H1 (cell line): ENCODE measurements around the gene METTL1. TPM values are rescaled to one million over a fixed set of nuclear protein-coding genes. Genes with fewer than 3 reads are reported as not detected.

Experiments used
- CTCF ChIA-PET: fragments of 300-600 bp; sonication (Branson Sonifier 250); formaldehyde crosslinking; loops from one replicate; lab custom pipeline; 2021; ENCODE audit not compliant: partially characterized antibody; lab: Charles Lee
- POLR2A ChIA-PET: fragments of 300-600 bp; sonication (Branson Sonifier 250); formaldehyde crosslinking; loops from one replicate; lab custom pipeline; 2021; ENCODE audit warnings: inconsistent platforms; ENCODE audit not compliant: partially characterized antibody; lab: Charles Lee
- DNase-seq, 2 experiments: peaks; one replicate each; pipeline versions ENCODE4 v3.0.0 to v3.0.0-alpha.2; 2010 to 2022; ENCODE audit warnings: low spot score in 2 of 2, low read depth in 1 of 2, mixed read lengths in 1 of 2
- FAIRE-seq: peaks from 2 replicates; lab custom pipeline; 2011; peaks lifted over from hg19 to GRCh38; lab: Jason Lieb, UNC
- H2AFZ ChIP-seq: 2 replicates; pipeline ENCODE4 v1.8.1; 2012; ENCODE audit warnings: low read length, inconsistent platforms
- H2AK5ac ChIP-seq: 2 replicates; pipeline ENCODE4 v1.6.1; 2013; ENCODE audit warnings: low read depth, low read length
- H2BK120ac ChIP-seq: replicated peaks from 2 replicates; pipeline ENCODE3; 2013; ENCODE audit warnings: low read depth, low read length, inconsistent platforms
- H2BK12ac ChIP-seq: 2 replicates; pipeline ENCODE4 v1.6.1; 2013; ENCODE audit warnings: low read depth, low read length
- H2BK15ac ChIP-seq: 2 replicates; pipeline ENCODE4 v1.6.1; 2013; ENCODE audit warnings: low read length
- H2BK20ac ChIP-seq: 2 replicates; pipeline ENCODE4 v1.6.1; 2013; ENCODE audit warnings: low read length
- H2BK5ac ChIP-seq: 2 replicates; pipeline ENCODE4 v1.6.1; 2013; ENCODE audit warnings: low read depth, low read length
- H3K14ac ChIP-seq: 2 replicates; pipeline ENCODE4 v1.6.1; 2013; ENCODE audit warnings: inconsistent platforms; ENCODE audit not compliant: insufficient read length
- H3K18ac ChIP-seq: 2 replicates; pipeline ENCODE4 v1.6.1; 2013; ENCODE audit warnings: low read length; ENCODE audit errors: extremely low read depth
- H3K23ac ChIP-seq: 2 replicates; pipeline ENCODE4 v1.6.1; 2013; ENCODE audit warnings: inconsistent platforms; ENCODE audit not compliant: insufficient read length
- H3K23me2 ChIP-seq: 2 replicates; pipeline ENCODE4 v1.6.1; 2013; ENCODE audit warnings: low read depth, low read length
- H3K27ac ChIP-seq: 2 replicates; pipeline ENCODE4 v1.6.1; 2011; ENCODE audit warnings: low read depth, low read length, inconsistent platforms
- H3K27me3 ChIP-seq, 4 experiments: replicated peaks in 1 of 4; 1 replicate in 1 of 4; 2 replicates in 3 of 4; pipeline versions ENCODE4 v1.6.1 to v1.8.1; 2011 to 2013; ENCODE audit warnings: low read length in 3 of 4, mild to moderate bottlenecking in 3 of 4, inconsistent platforms in 2 of 4, mixed read lengths in 2 of 4, moderate library complexity in 1 of 4; ENCODE audit not compliant: control insufficient read depth in 3 of 4, insufficient read depth in 3 of 4; ENCODE audit errors: extremely low read depth in 1 of 4
- H3K36me3 ChIP-seq, 4 experiments: 2 replicates each; pipeline versions ENCODE4 v1.6.1 to v1.8.1; 2011 to 2013; ENCODE audit warnings: mild to moderate bottlenecking in 4 of 4, low read length in 3 of 4, moderate library complexity in 2 of 4, control low read depth in 1 of 4, inconsistent platforms in 1 of 4; ENCODE audit not compliant: insufficient read depth in 4 of 4, control insufficient read depth in 2 of 4
- H3K4ac ChIP-seq: replicated peaks from 2 replicates; pipeline ENCODE3; 2013; ENCODE audit warnings: low read length, low read depth, mixed read lengths, inconsistent platforms; ENCODE audit not compliant: insufficient read length
- H3K4me1 ChIP-seq, 4 experiments: replicated peaks in 1 of 4; 1 replicate in 1 of 4; 2 replicates in 3 of 4; pipeline versions ENCODE4 v1.6.1 to v1.8.1; 2011 to 2013; ENCODE audit warnings: low read length in 3 of 4, inconsistent platforms in 2 of 4, mixed read lengths in 1 of 4; ENCODE audit not compliant: insufficient read depth in 4 of 4, control insufficient read depth in 3 of 4
- H3K4me2 ChIP-seq, 2 experiments: 2 replicates each; pipeline versions ENCODE4 v1.6.1 to v1.8.1; 2011 to 2013; ENCODE audit warnings: low read depth in 2 of 2, low read length in 2 of 2, control low read depth in 1 of 2, inconsistent platforms in 1 of 2, mild to moderate bottlenecking in 1 of 2; ENCODE audit not compliant: insufficient read depth in 1 of 2
- H3K4me3 ChIP-seq, 4 experiments: fragments of 200-600, 300-600 bp in 1 of 4; sonication (generic), shearing (Covaris generic), sonication (Bioruptor Twin) in 1 of 4; 2 replicates each; pipeline versions ENCODE4 v1.5.1 to v1.8.1; 2011 to 2016; ENCODE audit warnings: low read length in 4 of 4, low read depth in 3 of 4, control low read depth in 2 of 4, inconsistent platforms in 2 of 4, mild to moderate bottlenecking in 2 of 4, mixed read lengths in 1 of 4, moderate library complexity in 1 of 4; ENCODE audit not compliant: insufficient read depth in 2 of 4; ENCODE audit errors: extremely low read depth in 1 of 4
- H3K56ac ChIP-seq: replicated peaks from 2 replicates; pipeline ENCODE3; 2013; ENCODE audit warnings: low read depth, mild to moderate bottlenecking, mixed read lengths, low read length, inconsistent platforms; ENCODE audit not compliant: insufficient read length
- H3K79me1 ChIP-seq: 2 replicates; pipeline ENCODE4 v1.6.1; 2013; ENCODE audit warnings: low read depth, low read length, control low read depth
- H3K79me2 ChIP-seq, 2 experiments: 2 replicates each; pipeline versions ENCODE4 v1.6.1 to v1.8.1; 2012 to 2013; ENCODE audit warnings: low read length in 2 of 2, mild to moderate bottlenecking in 2 of 2, inconsistent platforms in 1 of 2; ENCODE audit not compliant: insufficient read depth in 2 of 2, control insufficient read depth in 1 of 2
- H3K9ac ChIP-seq, 4 experiments: replicated peaks in 1 of 4; 1 replicate in 1 of 4; 2 replicates in 3 of 4; pipeline versions ENCODE4 v1.6.1 to v1.8.1; 2011 to 2013; ENCODE audit warnings: low read depth in 3 of 4, low read length in 3 of 4, control low read depth in 2 of 4, mild to moderate bottlenecking in 2 of 4, moderate library complexity in 2 of 4, inconsistent platforms in 1 of 4; ENCODE audit errors: extremely low read depth in 1 of 4
- H3K9me3 ChIP-seq, 2 experiments: 2 replicates each; pipeline versions ENCODE4 v1.6.1 to v1.8.1; 2012 to 2013; ENCODE audit warnings: mild to moderate bottlenecking in 2 of 2, moderate library complexity in 2 of 2, control low read depth in 1 of 2, inconsistent platforms in 1 of 2, low read depth in 1 of 2, low read length in 1 of 2, mixed read lengths in 1 of 2; ENCODE audit not compliant: insufficient read depth in 2 of 2
- H4K20me1 ChIP-seq, 2 experiments: replicated peaks in 1 of 2; 2 replicates each; pipeline versions ENCODE3 to v1.8.1; 2011 to 2013; ENCODE audit warnings: inconsistent platforms in 2 of 2, low read length in 2 of 2, mild to moderate bottlenecking in 1 of 2; ENCODE audit not compliant: insufficient read depth in 2 of 2, control insufficient read depth in 1 of 2
- H4K5ac ChIP-seq: 2 replicates; pipeline ENCODE4 v1.6.1; 2013; ENCODE audit warnings: low read length, low read depth, mixed read lengths, inconsistent platforms; ENCODE audit not compliant: insufficient read length
- H4K8ac ChIP-seq: 2 replicates; pipeline ENCODE4 v1.8.0; 2013; ENCODE audit warnings: mild to moderate bottlenecking, moderate library complexity, low read length, inconsistent platforms; ENCODE audit not compliant: insufficient read depth; ENCODE audit errors: extremely low read depth
- H4K91ac ChIP-seq: replicated peaks from 2 replicates; pipeline ENCODE3; 2013; ENCODE audit warnings: low read length, mixed read lengths, inconsistent platforms; ENCODE audit not compliant: insufficient read length
- CHD1 ChIP-seq: IDR thresholded peaks from 2 replicates; pipeline ENCODE4 v1.6.1; 2012; ENCODE audit warnings: low read depth, low read length, improper control_type of control experiment
- CHD2 ChIP-seq: IDR thresholded peaks from 2 replicates; pipeline ENCODE4 v1.6.1; 2012; ENCODE audit warnings: low read length, improper control_type of control experiment
- EGR1 ChIP-seq: IDR thresholded peaks from 2 replicates; pipeline ENCODE4 v1.6.1; 2011; ENCODE audit warnings: low read depth, low read length, borderline replicate concordance
- EP300 ChIP-seq, 2 experiments: IDR thresholded peaks; 1 replicate in 1 of 2; 2 replicates in 1 of 2; pipeline ENCODE4 v1.6.1; 2011 to 2012; ENCODE audit warnings: low read depth in 2 of 2, low read length in 2 of 2, mild to moderate bottlenecking in 2 of 2, borderline replicate concordance in 1 of 2, inconsistent platforms in 1 of 2, moderate library complexity in 1 of 2
- FOSL1 ChIP-seq: IDR thresholded peaks from 2 replicates; pipeline ENCODE4 v1.6.1; 2011; ENCODE audit warnings: mild to moderate bottlenecking, low read depth, low read length, moderate library complexity; ENCODE audit not compliant: insufficient read depth
- GABPA ChIP-seq: IDR thresholded peaks from 2 replicates; pipeline ENCODE4 v1.6.1; 2011; ENCODE audit warnings: mild to moderate bottlenecking, low read length, moderate library complexity, borderline replicate concordance; ENCODE audit not compliant: insufficient read depth
- GTF2F1 ChIP-seq: IDR thresholded peaks from 2 replicates; pipeline ENCODE4 v1.6.1; 2012; ENCODE audit warnings: low read depth, low read length, improper control_type of control experiment, borderline replicate concordance
- JUND ChIP-seq: IDR thresholded peaks from 2 replicates; pipeline ENCODE4 v1.6.1; 2011; ENCODE audit warnings: mild to moderate bottlenecking, improper control_type of control experiment, low read length
- KDM5A ChIP-seq: fragments of 200-600 bp; IDR thresholded peaks from 2 replicates; pipeline ENCODE4 v1.7.1; 2012; ENCODE audit warnings: mild to moderate bottlenecking, low read length, inconsistent platforms, mixed read lengths
- POLR2AphosphoS5 ChIP-seq: IDR thresholded peaks from 2 replicates; pipeline ENCODE4 v1.6.1; 2011; ENCODE audit warnings: low read depth, low read length
- SP1 ChIP-seq: IDR thresholded peaks from 2 replicates; pipeline ENCODE4 v1.6.1; 2011; ENCODE audit warnings: low read depth, low read length
- SUZ12 ChIP-seq: fragments of 200-600 bp; sonication (generic); IDR thresholded peaks from 2 replicates; pipeline ENCODE4 v1.6.1; 2012; ENCODE audit warnings: mild to moderate bottlenecking, inconsistent platforms, low read length, moderate library complexity, mixed read lengths
- TAF1 ChIP-seq: IDR thresholded peaks from 2 replicates; pipeline ENCODE4 v1.6.1; 2011; ENCODE audit warnings: mild to moderate bottlenecking, low read depth, low read length
- TBP ChIP-seq: IDR thresholded peaks from 2 replicates; pipeline ENCODE4 v1.6.1; 2011; ENCODE audit warnings: low read depth, low read length, improper control_type of control experiment
- TEAD4 ChIP-seq: IDR thresholded peaks from 2 replicates; pipeline ENCODE4 v1.6.1; 2012; ENCODE audit warnings: low read depth, low read length, inconsistent platforms, mixed read lengths
- WGBS, 2 experiments: shearing (Covaris generic) in 1 of 2; methylation state at CpG; one replicate each; pipeline versions ENCODE4 v1.1.6 to v1.1.7; 2013 to 2015; ENCODE audit warnings: low lambda C conversion rate in 2 of 2, mixed read lengths in 2 of 2, inconsistent platforms in 1 of 2, low coverage in 1 of 2, missing lambda C conversion rate in 1 of 2; ENCODE audit not compliant: insufficient replicate concordance in 2 of 2, insufficient coverage in 1 of 2, insufficient read length in 1 of 2; ENCODE audit errors: extremely low coverage in 1 of 2, missing lambda C conversion rate in 1 of 2; 5-methylcytosine and 5-hydroxymethylcytosine counted together
- polyA plus RNA-seq, 7 experiments: library from polyadenylated mRNA; depleted of rRNA in 3 of 7; stranded (reverse) in 5 of 7; unstranded in 2 of 7; fragments of >200 nt in 5 of 7; fragments of 200-250 nt in 2 of 7; gene quantifications; 1 replicate in 5 of 7; 2 replicates in 1 of 7; 4 replicates in 1 of 7; pipeline versions ENCODE4 v1.2.1 to v1.2.3, GENCODE V29; 2011 to 2013; ENCODE audit warnings: missing spikeins in 2 of 7, mixed read lengths in 2 of 7
- total RNA-seq: library from RNA; stranded (reverse); fragmentation: NEBNext Ultra II Directional; extraction: Animal tissue kit (Norgen Biotek cat#: 25700); gene quantifications from 2 replicates; pipeline ENCODE4 v1.2.1, GENCODE V29; 2021

The METTL1 gene
- total and polyA plus RNA-seq, 2 of the 8 experiments (the other 6 are each of a cell fraction or from before 2014, with no cell fraction given): 40.5 to 46.0 TPM

- Histone ChIP-seq H2BK12ac (no peak overlapping the region), H3K36me3 (peaks cover 0 to 2% (median under 1%) of the 10 kb centered on the region in 4 experiments; a peak in 4 of 8 replicates), H3K4me2 (no peak overlapping the region), H3K18ac (no peak overlapping the region), H2BK15ac (no peak overlapping the region), H4K5ac (no peak overlapping the region), H3K4me3 (no peak overlapping the region), H4K91ac (no peak overlapping the region), H3K9ac (no peak overlapping the region), H3K79me2 (no peaks in the 10 kb centered on the region), H3K4ac (no peak overlapping the region), H3K23me2 (no peaks in the 10 kb centered on the region), H3K14ac (no peak overlapping the region), H2BK5ac (no peak overlapping the region), H3K23ac (no peak overlapping the region), H2BK20ac (no peak overlapping the region), H3K4me1 (peaks cover 0 to 2% (median under 1%) of the 10 kb centered on the region in 4 experiments; a peak in 1 of 7 replicates), H3K79me1 (no peaks in the 10 kb centered on the region; the same call in 1 of the 2 replicates), H4K20me1 (no peaks in the 10 kb centered on the region), H3K27me3 (no peaks in the 10 kb centered on the region), H3K56ac (no peak overlapping the region), H2AK5ac (no peak overlapping the region), H2BK120ac (no peak overlapping the region), H2AFZ (no peak overlapping the region), H4K8ac (no peak overlapping the region), H3K27ac (no peak overlapping the region), H3K9me3 (no peaks in the 10 kb centered on the region)
- no peak for DNase-seq
- ChIA-PET POLR2A (interaction anchor here (0.9 to 8.0 kb wide), 7 partner anchors 15 to 42 kb away, joined by 3 to 71 read pairs (median 4); partner anchors contain the start of genes AVIL, CYP27B1, EEF1AKMT3 and METTL1), CTCF (interaction anchor here (0.6 to 6.9 kb wide), 32 partner anchors 12 to 1646 kb away, joined by 3 to 146 read pairs (median 6); partner anchors contain the start of genes AVIL, CYP27B1 and TSFM)
- FAIRE-seq: no peak
- WGBS, 2 experiments: 73% methylated on average over 1 of the region's 1 CpG; no CpG with 5 or more reads in 1 of the 2 experiments
- no peak for TF ChIP-seq SUZ12
- TF ChIP-seq CHD2: no peak
- no peak for TF ChIP-seq EP300 (IDR thresholded peaks at IDR 0.05; ENCODE audit: borderline replicate concordance in 1 of 2, low read depth in 2 of 2, low read length in 2 of 2)
- TF ChIP-seq FOSL1: no peak
- TF ChIP-seq TEAD4: no peak
- TF ChIP-seq KDM5A: no peak
- TF ChIP-seq SP1: no peak
- no peak for TF ChIP-seq GTF2F1
- no peak for TF ChIP-seq JUND
- no peak for TF ChIP-seq GABPA
- TF ChIP-seq TAF1: no peak
- no peak for TF ChIP-seq CHD1
- TF ChIP-seq TBP: no peak
- TF ChIP-seq EGR1: no peak
- TF ChIP-seq POLR2AphosphoS5: no peak
Measured at GRCh38 chr12:57802607-57803006, 30.7 kb upstream of the METTL1 start.
